Breast epithelium (tissue), 3 donors: Measurements from ENCODE around the gene TRIP12.

Experiments used
- CTCF ChIP-seq, 3 donors: fragments of 450-650 bp; IDR thresholded peaks; one replicate each; pipeline ENCODE4 v1.5.1; 2016 to 2017; ENCODE audit warnings: antibody characterized with exemption in 3 of 3, mild to moderate bottlenecking in 3 of 3, moderate library complexity in 3 of 3
- POLR2A ChIP-seq: fragments of 450-650 bp; IDR thresholded peaks from one replicate; pipeline ENCODE4 v1.6.1; 2016; ENCODE audit warnings: antibody characterized with exemption, mild to moderate bottlenecking, moderate library complexity
- POLR2AphosphoS5 ChIP-seq, 3 donors: sonication (generic); formaldehyde crosslinking; IDR thresholded peaks; one replicate each; pipeline ENCODE4 v1.6.1; 2017; ENCODE audit warnings: antibody characterized with exemption in 3 of 3

- no peak for TF ChIP-seq POLR2A
- no peak for TF ChIP-seq POLR2AphosphoS5 (IDR thresholded peaks at IDR 0.05)
- no peak for TF ChIP-seq CTCF (IDR thresholded peaks at IDR 0.05)
Observed at GRCh38 chr2:229917793-229918192, 4.0 kb downstream of the TRIP12 start.
